Activated CD4-positive, alpha-beta T cell treated with anti-CD3 and anti-CD28 coated beads, Interleukin-2, amount 10 ng/mL, durations not matched to agents 24 days and 14 days (primary cell): ENCODE results near the gene RSRP1. TPM values are rescaled to one million over a fixed set of nuclear protein-coding genes. Genes with fewer than 3 reads are reported as not detected.
"Not testable (repeated sequence)": the region's sequence is repeated elsewhere in the genome, so short reads cannot be mapped to it uniquely, and the experiment has no call there.

ENCODE experiments used
- DNase-seq: peaks from one replicate; pipeline ENCODE4 v3.0.0; 2022
- H3K27ac Mint-ChIP-seq: one replicate; pipeline ENCODE4 v1.8.0; 2022; ENCODE audit warnings: mild to moderate bottlenecking, mixed read lengths
- H3K27me3 Mint-ChIP-seq: one replicate; pipeline ENCODE4 v1.8.0; 2022; ENCODE audit warnings: mixed read lengths
- H3K36me3 Mint-ChIP-seq: one replicate; pipeline ENCODE4 v1.8.0; 2022; ENCODE audit warnings: low read depth, mild to moderate bottlenecking, mixed read lengths
- H3K4me1 Mint-ChIP-seq: one replicate; pipeline ENCODE4 v1.8.0; 2021; ENCODE audit warnings: mixed read lengths
- H3K4me3 Mint-ChIP-seq: one replicate; pipeline ENCODE4 v1.8.0; 2022; ENCODE audit warnings: mild to moderate bottlenecking, moderate library complexity, mixed read lengths
- H3K9me3 Mint-ChIP-seq: one replicate; pipeline ENCODE4 v1.8.0; 2021; ENCODE audit warnings: mixed read lengths
- intact Hi-C: fragments of 100-400 bp; cut with micrococcal nuclease; formaldehyde crosslinking; loops from one replicate; pipeline ENCODE4 v1.15.1; 2023
- total RNA-seq: library from RNA; stranded (reverse); gene quantifications from 2 replicates; pipeline ENCODE4 v1.2.3, GENCODE V29; 2022

Gene RSRP1, protein sequence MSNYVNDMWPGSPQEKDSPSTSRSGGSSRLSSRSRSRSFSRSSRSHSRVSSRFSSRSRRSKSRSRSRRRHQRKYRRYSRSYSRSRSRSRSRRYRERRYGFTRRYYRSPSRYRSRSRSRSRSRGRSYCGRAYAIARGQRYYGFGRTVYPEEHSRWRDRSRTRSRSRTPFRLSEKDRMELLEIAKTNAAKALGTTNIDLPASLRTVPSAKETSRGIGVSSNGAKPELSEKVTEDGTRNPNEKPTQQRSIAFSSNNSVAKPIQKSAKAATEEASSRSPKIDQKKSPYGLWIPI
- 117 and 118 TPM in 2 replicates for total RNA-seq

DNA sequence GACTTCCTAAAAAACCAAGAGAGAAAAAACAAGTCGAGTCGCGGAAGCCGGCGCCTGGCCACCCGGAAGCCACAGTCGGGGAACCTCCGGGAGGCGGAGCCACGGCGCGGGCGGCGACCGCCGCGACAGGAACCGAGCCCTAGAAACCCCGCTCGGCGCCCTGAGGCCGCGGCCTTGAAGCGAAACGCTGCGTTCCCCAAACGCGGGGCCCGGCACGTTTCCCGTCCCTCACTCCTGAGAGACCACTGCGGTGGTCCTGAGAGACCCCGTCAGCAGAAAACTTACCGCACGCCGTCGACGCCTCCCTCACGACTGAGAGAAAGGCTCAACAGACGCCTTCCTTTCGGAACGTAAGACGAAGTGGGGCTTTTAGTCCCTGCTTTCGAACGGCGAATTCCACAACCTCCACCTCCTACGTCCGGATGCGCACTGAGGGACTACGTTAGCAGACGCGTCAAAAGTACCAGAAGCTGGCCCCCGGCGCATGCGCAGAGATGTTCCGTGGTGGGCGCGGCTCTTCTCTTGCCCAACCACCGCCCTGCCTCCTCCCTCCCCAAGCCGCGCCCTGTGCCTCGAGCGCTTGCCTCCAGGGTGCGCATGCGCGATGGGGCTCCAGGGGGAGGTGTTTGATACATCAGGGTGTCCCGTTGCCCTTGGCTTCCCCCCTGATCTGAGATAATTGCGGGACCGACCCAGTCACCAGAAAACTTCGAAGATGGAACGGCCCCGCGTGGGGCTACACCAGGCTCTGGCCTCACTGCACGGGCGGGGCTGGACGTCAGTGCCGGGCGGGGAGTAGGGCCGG is at the start of gene RSRP1:
Gene RSRP1 (minus strand): TSS at position 431 of the 805 bp plus-strand sequence. CDS start 491 bp downstream, outside the sequence.
- H3K4me3 Mint-ChIP-seq = peak within 1 kb of the TSS; percentile 97
- peak within 1 kb of the TSS; percentile 99 for H3K27ac Mint-ChIP-seq
- intact Hi-C loops = loop anchor here (1.0 to 5.0 kb wide), 5 partner anchors 8 to 604 kb away; partner anchors contain the start of genes MACO1, SRRM1, SYF2 and TMEM50A
- H3K27me3 Mint-ChIP-seq = peaks cover 7% of the 10 kb centered on the region
- no peaks in the 10 kb centered on the region for H3K9me3 Mint-ChIP-seq
- peaks cover 42% of the 10 kb centered on the region for H3K4me1 Mint-ChIP-seq
- H3K36me3 Mint-ChIP-seq = peaks cover 49% of the 10 kb centered on the region
- DNase-seq = peak; percentile 100

DNA sequence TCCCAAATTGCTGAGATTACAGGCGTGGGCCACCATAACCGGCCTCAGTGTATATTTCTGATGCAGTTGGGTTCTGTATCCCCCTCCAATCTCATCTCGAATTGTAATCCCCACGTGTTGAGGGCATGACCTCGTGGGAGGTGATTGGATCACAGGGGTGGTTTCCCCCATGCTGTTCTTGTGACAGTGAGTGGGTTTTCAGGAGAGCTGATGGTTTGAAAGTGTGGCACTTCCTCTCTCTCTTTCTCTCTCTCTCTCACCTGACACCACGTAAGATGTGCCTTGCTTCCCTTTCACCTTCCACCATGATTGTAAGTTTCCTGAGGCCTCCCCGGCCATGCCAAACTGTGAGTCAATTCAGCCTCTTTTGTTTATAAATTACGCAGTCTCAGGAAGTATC is 49.2 kb upstream of the RSRP1 start:
- DNase-seq, H3K4me3 Mint-ChIP-seq, H3K27ac Mint-ChIP-seq, H3K9me3 Mint-ChIP-seq, H3K36me3 Mint-ChIP-seq, H3K4me1 Mint-ChIP-seq, intact Hi-C loops, H3K27me3 Mint-ChIP-seq: not testable (repeated sequence)

DNA sequence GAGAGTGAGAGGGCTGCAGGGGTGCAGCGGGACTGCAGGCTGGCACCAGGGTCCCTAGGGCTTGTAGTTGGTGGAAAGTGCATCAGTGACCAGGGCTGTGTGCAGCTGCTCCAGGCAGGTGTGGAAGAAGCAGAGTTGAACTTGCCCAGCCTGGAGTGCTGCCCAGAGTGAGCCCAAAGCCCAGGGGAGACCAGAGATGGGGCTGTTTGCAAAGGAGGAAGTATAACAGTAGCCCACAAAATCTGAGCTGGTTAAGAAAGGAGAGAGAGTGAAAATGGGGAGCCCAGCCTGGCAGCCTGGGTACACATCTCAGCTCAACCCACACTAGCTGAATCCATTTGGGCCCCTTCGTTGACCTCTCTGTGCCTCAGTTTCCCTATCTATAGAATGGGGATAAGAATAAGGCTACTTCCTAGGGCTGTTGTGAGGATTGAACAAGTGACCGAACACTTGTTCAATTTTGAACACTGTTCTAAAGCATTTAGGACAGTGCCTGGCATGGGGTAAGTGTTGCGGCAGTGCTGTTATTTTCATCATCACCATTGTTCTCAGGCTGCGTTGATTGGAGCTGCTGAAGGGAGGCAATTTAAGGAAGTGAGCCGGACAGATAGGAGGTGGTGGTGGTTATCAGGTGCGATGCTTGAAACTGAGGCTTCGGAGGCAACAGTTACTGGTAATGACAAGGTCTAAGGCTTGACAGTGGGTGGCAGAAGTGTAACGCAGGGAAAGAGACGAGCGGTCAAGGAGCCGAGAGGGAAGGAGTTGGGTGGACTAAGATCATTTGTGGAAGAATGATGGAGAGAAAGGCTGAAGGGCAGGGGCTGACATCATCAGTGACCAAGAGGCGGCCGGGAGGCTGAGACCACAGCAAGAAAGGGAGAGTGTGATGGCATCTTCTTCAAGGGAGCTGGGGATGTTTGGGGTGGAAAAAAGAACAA is 47.9 kb upstream of the RSRP1 start:
- DNase-seq, H3K27me3 Mint-ChIP-seq, H3K4me3 Mint-ChIP-seq, H3K36me3 Mint-ChIP-seq, H3K27ac Mint-ChIP-seq, intact Hi-C loops, H3K4me1 Mint-ChIP-seq, H3K9me3 Mint-ChIP-seq: not testable (repeated sequence)

DNA sequence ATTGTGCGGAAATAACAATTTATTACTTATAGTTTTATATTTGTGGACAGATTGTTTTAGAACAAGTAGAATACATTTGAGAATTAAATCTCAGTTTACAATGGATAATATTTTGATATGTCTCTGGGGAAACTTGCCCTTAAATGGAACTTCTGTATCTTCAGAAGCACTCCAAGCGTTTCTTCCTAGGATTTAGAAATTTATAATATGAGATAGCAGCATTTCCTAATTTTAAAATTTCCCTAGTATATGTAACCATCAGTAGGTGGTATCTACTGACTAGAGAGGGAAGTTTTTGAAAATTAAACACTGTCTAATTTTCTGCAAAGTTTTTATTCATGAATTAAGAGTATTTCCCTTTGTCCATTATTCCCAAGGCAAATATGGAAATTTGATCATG is 46.2 kb upstream of the RSRP1 start:
- H3K27ac Mint-ChIP-seq, H3K36me3 Mint-ChIP-seq, intact Hi-C loops, H3K4me1 Mint-ChIP-seq, H3K9me3 Mint-ChIP-seq, H3K4me3 Mint-ChIP-seq, DNase-seq, H3K27me3 Mint-ChIP-seq: not testable (repeated sequence)

DNA sequence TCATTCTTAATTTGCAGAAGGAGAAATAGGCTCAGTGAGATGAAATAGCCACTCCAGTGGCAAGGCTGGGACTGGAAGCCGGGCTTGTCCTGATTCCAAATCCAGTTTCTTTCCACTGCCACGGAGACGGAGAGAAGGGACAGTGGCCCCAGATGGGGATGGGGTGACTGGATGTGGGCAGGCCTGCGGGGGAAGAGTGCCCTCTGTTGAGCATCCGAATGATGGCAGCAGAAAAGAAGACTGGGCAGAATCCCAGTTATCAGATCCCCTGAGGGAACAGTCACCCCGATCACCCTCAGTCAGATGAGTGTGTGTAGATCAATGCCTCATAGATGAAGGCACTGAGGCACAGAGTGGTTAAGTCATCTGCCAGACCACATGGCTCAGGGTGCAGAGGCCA is 42.8 kb upstream of the RSRP1 start:
- intact Hi-C loops, H3K4me3 Mint-ChIP-seq, H3K4me1 Mint-ChIP-seq, H3K36me3 Mint-ChIP-seq, H3K9me3 Mint-ChIP-seq, H3K27ac Mint-ChIP-seq, DNase-seq, H3K27me3 Mint-ChIP-seq: not testable (repeated sequence)

DNA sequence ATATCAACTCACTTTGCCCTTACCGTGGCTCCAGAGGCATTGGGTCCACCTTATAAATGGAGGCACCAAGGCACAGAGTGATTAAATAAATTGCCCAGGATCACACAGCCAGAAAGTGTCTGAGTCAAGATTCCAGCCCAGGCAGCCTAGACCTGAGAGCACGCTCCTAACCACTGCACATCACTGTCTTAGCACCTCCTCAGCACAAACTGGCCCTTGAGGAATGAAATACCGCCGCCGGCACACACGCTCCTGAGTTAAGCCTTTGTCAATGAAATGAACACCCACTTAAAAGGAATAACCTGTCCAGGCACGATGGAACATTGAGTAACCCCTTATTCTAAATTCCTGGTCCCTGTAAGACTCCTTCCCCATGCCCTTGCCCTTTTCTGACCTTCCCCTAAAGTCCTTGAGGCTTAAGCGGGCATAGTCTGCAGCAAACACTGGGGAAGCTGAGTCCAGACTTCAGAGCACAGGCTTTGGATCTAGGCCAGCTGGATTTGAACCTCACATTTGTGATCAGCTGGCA is 41.4 kb upstream of the RSRP1 start:
- H3K27ac Mint-ChIP-seq, H3K4me3 Mint-ChIP-seq, H3K9me3 Mint-ChIP-seq, DNase-seq, H3K36me3 Mint-ChIP-seq, H3K4me1 Mint-ChIP-seq, H3K27me3 Mint-ChIP-seq, intact Hi-C loops: not testable (repeated sequence)

DNA sequence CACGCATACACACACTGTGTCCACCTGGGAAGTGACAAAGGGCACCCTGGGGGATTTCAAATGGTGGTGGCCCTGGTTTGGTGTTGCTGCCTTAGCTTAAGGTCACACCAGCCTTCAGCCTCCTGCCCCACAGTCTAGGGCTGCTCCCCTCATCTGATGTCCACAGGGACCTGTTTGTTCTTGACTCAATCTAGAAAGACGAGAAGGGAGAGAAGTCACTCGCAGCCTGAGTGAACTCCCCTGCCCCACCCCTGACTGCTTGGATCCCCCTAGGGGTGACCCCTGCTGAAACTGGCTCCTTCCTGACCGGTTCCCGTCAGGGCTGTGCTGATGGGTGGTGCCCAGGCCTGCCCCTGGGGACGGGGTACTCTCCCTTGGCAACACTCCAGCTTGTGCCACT is 39.9 kb upstream of the RSRP1 start:
- H3K27me3 Mint-ChIP-seq, H3K36me3 Mint-ChIP-seq, DNase-seq, H3K4me3 Mint-ChIP-seq, H3K9me3 Mint-ChIP-seq, H3K4me1 Mint-ChIP-seq, intact Hi-C loops, H3K27ac Mint-ChIP-seq: not testable (repeated sequence)

DNA sequence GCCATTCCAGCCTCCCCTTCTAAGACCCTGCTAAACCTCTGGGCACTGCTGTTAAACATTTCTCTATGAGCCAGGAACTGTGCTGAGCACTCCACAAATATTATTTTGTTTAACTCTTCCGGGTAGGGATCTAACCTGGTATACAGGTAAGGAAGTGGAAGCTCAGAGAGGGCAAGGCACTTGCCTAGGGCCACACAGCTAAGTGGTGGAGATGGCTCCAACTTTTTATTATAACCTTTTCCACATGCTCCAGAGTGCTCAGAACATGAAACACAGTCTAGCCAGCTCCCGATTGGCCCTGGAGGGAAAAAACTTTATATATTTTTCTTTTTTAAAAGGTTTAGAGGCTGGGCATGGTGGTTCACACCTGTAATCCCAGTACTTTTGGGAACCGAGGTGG is 38.6 kb upstream of the RSRP1 start:
- DNase-seq, H3K27ac Mint-ChIP-seq, intact Hi-C loops, H3K4me1 Mint-ChIP-seq, H3K27me3 Mint-ChIP-seq, H3K36me3 Mint-ChIP-seq, H3K4me3 Mint-ChIP-seq, H3K9me3 Mint-ChIP-seq: not testable (repeated sequence)

DNA sequence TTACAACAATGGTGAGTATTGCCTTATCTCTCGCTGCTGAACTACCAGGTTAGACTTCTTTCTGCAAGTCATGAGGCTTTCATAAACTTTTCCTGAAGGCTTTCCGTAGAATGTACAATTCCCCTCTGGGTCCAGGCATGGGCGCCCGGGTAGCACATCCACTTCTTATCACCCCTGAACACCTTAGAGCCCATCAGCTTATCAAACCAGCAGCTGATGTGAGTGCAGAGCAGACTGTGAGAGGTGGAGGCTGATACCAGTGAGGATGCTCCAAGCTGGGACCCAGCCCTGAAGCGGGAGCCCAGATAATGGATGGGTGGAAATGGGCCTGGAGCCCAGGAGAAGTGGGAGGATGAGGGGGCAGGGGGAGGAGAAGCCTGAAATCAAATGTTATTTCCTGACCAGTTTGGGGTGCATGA is 32.4 kb upstream of the RSRP1 start:
- H3K27me3 Mint-ChIP-seq, H3K36me3 Mint-ChIP-seq, H3K27ac Mint-ChIP-seq, H3K9me3 Mint-ChIP-seq, H3K4me1 Mint-ChIP-seq, H3K4me3 Mint-ChIP-seq, DNase-seq, intact Hi-C loops: not testable (repeated sequence)

DNA sequence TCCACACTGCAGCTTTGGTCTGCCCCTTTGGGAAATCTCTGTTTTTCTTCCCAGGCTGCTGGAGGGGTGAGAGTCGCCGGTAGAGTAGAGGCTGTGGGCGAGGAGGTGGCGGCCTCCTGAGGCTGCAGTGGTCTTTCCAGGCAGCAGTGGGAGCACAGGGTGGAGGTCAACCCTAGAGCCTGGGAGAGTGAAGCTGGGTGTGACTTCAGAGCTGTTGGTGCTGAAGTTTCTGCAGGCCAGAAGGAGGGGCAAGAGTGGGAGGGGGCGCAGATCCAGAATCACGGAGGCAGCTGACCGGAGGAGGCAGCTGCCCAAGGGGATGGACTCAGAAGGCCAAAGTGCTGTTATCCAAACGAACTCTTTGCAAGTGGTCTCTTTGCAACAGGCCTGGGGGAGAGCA is 31.5 kb upstream of the RSRP1 start:
- intact Hi-C loops, H3K27ac Mint-ChIP-seq, H3K27me3 Mint-ChIP-seq, H3K9me3 Mint-ChIP-seq, DNase-seq, H3K36me3 Mint-ChIP-seq, H3K4me1 Mint-ChIP-seq, H3K4me3 Mint-ChIP-seq: not testable (repeated sequence)

DNA sequence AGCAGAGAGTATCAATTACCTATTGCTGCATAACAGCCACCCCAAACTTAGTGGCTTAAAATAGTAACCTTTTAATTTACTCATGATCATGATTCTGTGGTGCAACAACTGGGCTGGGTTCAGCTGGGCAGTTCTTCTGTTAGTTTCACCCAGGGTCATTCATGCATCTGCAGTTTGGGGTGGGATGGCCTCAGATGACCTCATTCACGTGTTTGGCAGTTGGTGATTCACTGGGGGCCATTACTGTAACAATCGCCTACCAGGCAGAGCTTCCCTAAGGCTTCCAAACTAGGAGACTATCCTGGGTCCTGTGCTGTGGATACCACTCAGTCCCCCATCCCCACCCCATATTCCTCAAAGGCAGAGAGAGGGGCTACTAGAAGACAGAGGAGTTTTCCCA is 31.1 kb upstream of the RSRP1 start:
- H3K27ac Mint-ChIP-seq, H3K27me3 Mint-ChIP-seq, H3K4me1 Mint-ChIP-seq, H3K4me3 Mint-ChIP-seq, H3K36me3 Mint-ChIP-seq, H3K9me3 Mint-ChIP-seq, DNase-seq, intact Hi-C loops: not testable (repeated sequence)

DNA sequence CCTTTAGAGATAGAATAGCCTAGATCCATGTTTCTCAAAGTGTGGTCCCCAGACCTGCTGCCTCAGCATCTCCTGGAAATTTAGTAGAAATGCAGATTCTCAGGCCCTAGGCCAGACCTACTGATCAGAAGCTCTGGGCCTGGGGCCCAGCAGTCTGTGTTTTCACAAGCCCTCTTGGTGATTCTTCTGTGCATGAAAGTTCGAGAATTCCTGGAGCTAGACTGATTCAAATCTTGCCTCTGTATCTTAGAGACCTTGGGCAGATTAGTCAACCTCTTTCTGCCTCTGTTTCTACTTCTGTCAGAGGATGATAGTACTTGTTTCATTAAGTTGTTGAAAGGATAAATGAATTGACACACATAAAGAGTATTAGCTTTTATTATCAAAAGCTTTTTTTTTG is 30.0 kb upstream of the RSRP1 start:
- H3K36me3 Mint-ChIP-seq, DNase-seq, intact Hi-C loops, H3K27ac Mint-ChIP-seq, H3K9me3 Mint-ChIP-seq, H3K4me3 Mint-ChIP-seq, H3K27me3 Mint-ChIP-seq, H3K4me1 Mint-ChIP-seq: not testable (repeated sequence)

DNA sequence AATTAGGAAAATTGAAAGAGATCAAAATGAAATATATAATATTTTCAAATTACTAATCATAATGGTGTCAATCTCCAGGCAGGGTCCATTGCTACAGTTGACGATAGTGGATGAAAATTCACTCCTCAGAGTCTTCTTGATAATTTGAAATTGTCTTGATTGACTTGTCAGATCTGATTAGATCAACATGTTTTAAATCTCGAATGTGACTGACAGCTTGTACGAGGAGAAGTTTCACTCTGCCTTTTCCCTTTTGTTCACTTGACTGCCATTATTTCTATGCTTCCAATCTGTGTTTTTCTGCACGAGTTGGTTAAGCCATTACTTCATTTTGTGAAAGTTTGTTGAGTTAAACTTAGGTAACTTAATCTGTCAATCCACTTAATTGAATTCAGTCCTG is 28.4 kb upstream of the RSRP1 start:
- H3K9me3 Mint-ChIP-seq, H3K4me1 Mint-ChIP-seq, H3K4me3 Mint-ChIP-seq, DNase-seq, H3K36me3 Mint-ChIP-seq, intact Hi-C loops, H3K27me3 Mint-ChIP-seq, H3K27ac Mint-ChIP-seq: not testable (repeated sequence)

DNA sequence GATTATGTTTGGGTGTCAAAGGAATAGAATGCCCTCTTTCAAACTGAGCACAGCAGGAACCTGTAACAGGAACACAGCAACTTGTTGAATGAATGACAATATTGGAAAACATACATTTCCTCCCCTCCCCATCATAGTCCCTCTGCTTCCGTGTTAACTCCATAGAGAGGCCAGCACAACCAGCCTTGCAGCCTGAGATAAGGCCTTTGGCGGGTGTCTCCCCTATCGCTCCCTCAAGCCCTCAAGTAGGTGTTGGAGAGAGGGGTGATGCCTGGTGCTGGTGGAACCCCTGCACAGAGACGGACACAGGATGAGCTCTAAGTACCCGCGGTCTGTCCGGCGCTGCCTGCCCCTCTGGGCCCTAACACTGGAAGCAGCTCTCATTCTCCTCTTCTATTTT is 25.0 kb upstream of the RSRP1 start, which contains the start of gene RHD:
Gene RHD (plus strand): TSS at position 272 of the 400 bp plus-strand sequence. CDS start 39 bp downstream, at position 311.
- H3K4me1 Mint-ChIP-seq, H3K4me3 Mint-ChIP-seq, H3K27ac Mint-ChIP-seq, H3K9me3 Mint-ChIP-seq, DNase-seq, intact Hi-C loops, H3K36me3 Mint-ChIP-seq: not testable (repeated sequence)
- peaks cover 15% of the 10 kb centered on the region for H3K27me3 Mint-ChIP-seq
